GM12878 (cell line): ENCODE data around the gene SPINT2.

ENCODE experiments used
- CBX3 ChIP-seq: fragments of 200-600 bp; sonication (generic); IDR thresholded peaks from 2 replicates; pipeline ENCODE4 v1.6.1; 2016; ENCODE audit warnings: low read depth, borderline replicate concordance
- CEBPB ChIP-seq, 2 experiments: fragments of 150-350 bp in 1 of 2; IDR thresholded peaks; 2 replicates each; pipeline ENCODE4 v1.6.1; 2012 to 2014; ENCODE audit warnings: low read depth in 2 of 2, low read length in 2 of 2, borderline replicate concordance in 1 of 2, inconsistent platforms in 1 of 2
- CTCF ChIP-seq, 3 experiments: IDR thresholded peaks in 2 of 3; conservative IDR thresholded peaks in 1 of 3; 2 replicates each; pipeline ENCODE4 v1.5.1; 2011; ENCODE audit warnings: low read depth in 3 of 3, low read length in 3 of 3, mild to moderate bottlenecking in 3 of 3, control low read depth in 2 of 3, moderate library complexity in 2 of 3, inconsistent platforms in 1 of 3, mixed read lengths in 1 of 3; ENCODE audit not compliant: control insufficient read depth in 2 of 3, insufficient read depth in 1 of 3; ENCODE audit errors: extremely low read depth in 1 of 3
- EP300 ChIP-seq, 2 experiments: fragments of 150-350 bp in 1 of 2; IDR thresholded peaks; 2 replicates each; pipeline ENCODE4 v1.6.1; 2011 to 2012; ENCODE audit warnings: low read depth in 2 of 2, low read length in 2 of 2, borderline replicate concordance in 1 of 2, improper control_type of control experiment in 1 of 2, inconsistent platforms in 1 of 2; ENCODE audit not compliant: control insufficient read depth in 1 of 2
- GABPA ChIP-seq: IDR thresholded peaks from 2 replicates; pipeline ENCODE4 v1.6.1; 2014; ENCODE audit warnings: antibody characterized with exemption, low read depth, mild to moderate bottlenecking, inconsistent platforms
- JUND ChIP-seq: IDR thresholded peaks from 2 replicates; pipeline ENCODE4 v1.6.1; 2012; ENCODE audit warnings: low read depth, mild to moderate bottlenecking, low read length, improper control_type of control experiment, moderate library complexity
- MAX ChIP-seq: IDR thresholded peaks from 2 replicates; pipeline ENCODE4 v1.6.1; 2012; ENCODE audit warnings: low read depth, low read length, improper control_type of control experiment
- NFYA ChIP-seq: IDR thresholded peaks from 2 replicates; pipeline ENCODE4 v1.6.1; 2011; ENCODE audit warnings: low read depth, mild to moderate bottlenecking, low read length, improper control_type of control experiment, borderline replicate concordance
- NR2C2 ChIP-seq: IDR thresholded peaks from 2 replicates; pipeline ENCODE4 v1.6.1; 2011; ENCODE audit warnings: borderline replicate concordance, low read depth; ENCODE audit not compliant: control insufficient read depth, insufficient read length
- POLR2A ChIP-seq: IDR thresholded peaks from 2 replicates; pipeline ENCODE4 v1.6.1; 2011; ENCODE audit warnings: low read depth, mild to moderate bottlenecking, low read length
- RAD51 ChIP-seq: fragments of 450-650 bp; IDR thresholded peaks from 2 replicates; pipeline ENCODE4 v1.6.1; 2016; ENCODE audit warnings: moderate library complexity, mild to moderate bottlenecking, inconsistent platforms
- RBBP5 ChIP-seq: fragments of 200-600 bp; sonication (generic); conservative IDR thresholded peaks from 2 replicates; pipeline ENCODE4 v1.6.1; 2016
- REST ChIP-seq: IDR thresholded peaks from 2 replicates; pipeline ENCODE4 v1.6.1; 2012; ENCODE audit warnings: mild to moderate bottlenecking, low read depth, low read length
- ZBTB33 ChIP-seq: fragments of 450-650 bp; IDR thresholded peaks from 2 replicates; pipeline ENCODE4 v1.6.1; 2017; ENCODE audit warnings: mild to moderate bottlenecking

GRCh38 chr19:38277549-38277948 lies 13.2 kb downstream of the SPINT2 start:
- TF ChIP-seq CTCF (IDR thresholded peaks at IDR 0.05 in 2 of 3, conservative IDR thresholded peaks at IDR 0.05 in 1 of 3; ENCODE audit: control insufficient read depth in 2 of 3, extremely low read depth in 1 of 3, insufficient read depth in 1 of 3, low read depth in 3 of 3, low read length in 3 of 3) (no peak), REST (no peak), NFYA (no peak), NR2C2 (no peak), GABPA (no peak), ZBTB33 (no peak), CEBPB (IDR thresholded peaks at IDR 0.05; ENCODE audit: borderline replicate concordance in 1 of 2, low read depth in 2 of 2, low read length in 2 of 2) (no peak), RAD51 (no peak), CBX3 (no peak), EP300 (IDR thresholded peaks at IDR 0.05; ENCODE audit: borderline replicate concordance in 1 of 2, control insufficient read depth in 1 of 2, low read depth in 2 of 2, low read length in 2 of 2) (no peak), JUND (no peak), MAX (no peak), RBBP5 (no peak), POLR2A (no peak)
